HCT116 (cell line): ENCODE data around the gene FMN1.

Experiments
- CBX3 ChIP-seq: IDR thresholded peaks from 2 replicates; pipeline ENCODE4 v1.6.1; 2012; ENCODE audit warnings: low read depth
- EGR1 ChIP-seq: IDR thresholded peaks from 2 replicates; pipeline ENCODE4 v1.6.1; 2012; ENCODE audit warnings: low read depth
- EZH2 ChIP-seq: fragments of 200-600 bp; sonication (generic); IDR thresholded peaks from 2 replicates; pipeline ENCODE4 v1.6.1; 2017; ENCODE audit warnings: antibody characterized with exemption, mixed run types
- EZH2phosphoT487 ChIP-seq: fragments of 200-600 bp; IDR thresholded peaks from 2 replicates; pipeline ENCODE4 v1.6.1; 2018; ENCODE audit warnings: antibody characterized with exemption, borderline replicate concordance
- POLR2A ChIP-seq: IDR thresholded peaks from 2 replicates; pipeline ENCODE4 v1.7.0; 2011; ENCODE audit warnings: borderline replicate concordance; ENCODE audit not compliant: insufficient read depth, insufficient read length; ENCODE audit errors: extremely low read depth
- POLR2AphosphoS5 ChIP-seq: IDR thresholded peaks from 2 replicates; pipeline ENCODE4 v1.6.1; 2011; ENCODE audit warnings: mild to moderate bottlenecking, low read depth, low read length, moderate library complexity
- REST ChIP-seq: IDR thresholded peaks from 2 replicates; pipeline ENCODE4 v1.6.1; 2012; ENCODE audit warnings: low read depth
- SIN3A ChIP-seq: IDR thresholded peaks from 2 replicates; pipeline ENCODE4 v1.6.1; 2012; ENCODE audit warnings: low read depth
- YY1 ChIP-seq: IDR thresholded peaks from 2 replicates; pipeline ENCODE4 v1.6.1; 2011; ENCODE audit warnings: low read length, low read depth, moderate library complexity, mild to moderate bottlenecking; ENCODE audit not compliant: insufficient replicate concordance; ENCODE audit errors: extremely low read depth
- TF ChIP-seq, protein P1 (sequence below): IDR thresholded peaks from 2 replicates; pipeline ENCODE4 v1.6.1; 2012
- TF ChIP-seq, protein P2 (sequence below), 3 experiments: fragments of 200-600 bp in 1 of 3; sonication (generic) in 1 of 3; IDR thresholded peaks in 2 of 3; conservative IDR thresholded peaks in 1 of 3; 2 replicates each; pipeline ENCODE4 v1.5.1; 2012 to 2017; ENCODE audit warnings: low read depth in 2 of 3, low read length in 2 of 3, antibody characterized with exemption in 1 of 3, borderline replicate concordance in 1 of 3, control low read depth in 1 of 3, mild to moderate bottlenecking in 1 of 3, mixed read lengths in 1 of 3, mixed run types in 1 of 3, moderate library complexity in 1 of 3; ENCODE audit not compliant: insufficient read depth in 1 of 3
- TF ChIP-seq, protein P3 (sequence below): IDR thresholded peaks from 2 replicates; pipeline ENCODE4 v1.6.1; 2012

- TF ChIP-seq, protein P1, sequence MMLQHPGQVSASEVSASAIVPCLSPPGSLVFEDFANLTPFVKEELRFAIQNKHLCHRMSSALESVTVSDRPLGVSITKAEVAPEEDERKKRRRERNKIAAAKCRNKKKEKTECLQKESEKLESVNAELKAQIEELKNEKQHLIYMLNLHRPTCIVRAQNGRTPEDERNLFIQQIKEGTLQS: no peak
- TF ChIP-seq POLR2A: no peak
- TF ChIP-seq EGR1: no peak
- no peak for TF ChIP-seq EZH2
- TF ChIP-seq, protein P2, sequence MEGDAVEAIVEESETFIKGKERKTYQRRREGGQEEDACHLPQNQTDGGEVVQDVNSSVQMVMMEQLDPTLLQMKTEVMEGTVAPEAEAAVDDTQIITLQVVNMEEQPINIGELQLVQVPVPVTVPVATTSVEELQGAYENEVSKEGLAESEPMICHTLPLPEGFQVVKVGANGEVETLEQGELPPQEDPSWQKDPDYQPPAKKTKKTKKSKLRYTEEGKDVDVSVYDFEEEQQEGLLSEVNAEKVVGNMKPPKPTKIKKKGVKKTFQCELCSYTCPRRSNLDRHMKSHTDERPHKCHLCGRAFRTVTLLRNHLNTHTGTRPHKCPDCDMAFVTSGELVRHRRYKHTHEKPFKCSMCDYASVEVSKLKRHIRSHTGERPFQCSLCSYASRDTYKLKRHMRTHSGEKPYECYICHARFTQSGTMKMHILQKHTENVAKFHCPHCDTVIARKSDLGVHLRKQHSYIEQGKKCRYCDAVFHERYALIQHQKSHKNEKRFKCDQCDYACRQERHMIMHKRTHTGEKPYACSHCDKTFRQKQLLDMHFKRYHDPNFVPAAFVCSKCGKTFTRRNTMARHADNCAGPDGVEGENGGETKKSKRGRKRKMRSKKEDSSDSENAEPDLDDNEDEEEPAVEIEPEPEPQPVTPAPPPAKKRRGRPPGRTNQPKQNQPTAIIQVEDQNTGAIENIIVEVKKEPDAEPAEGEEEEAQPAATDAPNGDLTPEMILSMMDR (IDR thresholded peaks at IDR 0.05 in 2 of 3, conservative IDR thresholded peaks at IDR 0.05 in 1 of 3; ENCODE audit: borderline replicate concordance in 1 of 3, insufficient read depth in 1 of 3, low read depth in 2 of 3, low read length in 2 of 3): no peak
- TF ChIP-seq CBX3: no peak
- TF ChIP-seq YY1: no peak
- TF ChIP-seq, protein P3, sequence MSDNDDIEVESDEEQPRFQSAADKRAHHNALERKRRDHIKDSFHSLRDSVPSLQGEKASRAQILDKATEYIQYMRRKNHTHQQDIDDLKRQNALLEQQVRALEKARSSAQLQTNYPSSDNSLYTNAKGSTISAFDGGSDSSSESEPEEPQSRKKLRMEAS: no peak
- TF ChIP-seq REST: no peak
- TF ChIP-seq EZH2phosphoT487: no peak
- no peak for TF ChIP-seq SIN3A
- TF ChIP-seq POLR2AphosphoS5: no peak
Observed at GRCh38 chr15:32982001-32982400, 212.5 kb downstream of the FMN1 start.
